ENCODE results near the gene DCST2.
"Not testable (repeated sequence)": the region's sequence is repeated elsewhere in the genome, so short reads cannot be mapped to it uniquely, and the experiment has no call there.

DCST2 gene

DNA sequence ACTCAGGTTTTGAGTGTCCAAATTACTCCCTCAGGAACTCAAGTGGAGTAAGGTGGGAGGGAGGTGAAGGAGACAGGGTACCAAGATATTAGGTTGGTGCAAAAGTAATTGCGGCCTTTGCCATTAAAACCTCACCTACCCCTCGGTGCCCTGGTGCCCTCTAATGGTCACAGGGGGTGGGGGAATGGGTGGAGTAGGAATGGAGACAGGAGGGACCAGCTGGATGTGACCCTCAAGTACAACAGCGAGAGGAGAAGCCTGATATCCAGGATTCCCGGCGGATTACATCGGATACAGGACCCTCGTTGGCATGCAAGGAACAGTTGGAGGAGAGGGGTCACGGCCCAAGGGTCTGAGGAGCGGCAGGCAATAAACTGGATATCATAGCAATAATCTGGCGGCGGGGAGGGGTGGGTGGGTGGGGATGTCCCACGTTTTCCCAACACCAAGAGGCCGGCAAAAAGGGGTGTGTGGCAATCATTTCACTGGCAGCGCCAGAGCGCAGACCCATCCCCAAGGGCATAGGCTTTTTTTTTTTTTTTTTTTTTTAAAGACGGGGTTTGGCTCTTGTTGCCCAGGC lies 35.3 kb downstream of the DCST2 start:
- no peak for DNase-seq (ENCODE audit: low read depth)

- no peak for DNase-seq (ENCODE audit: low read depth)
Observed at GRCh38 chr1:154996966-154997701, 36.4 kb downstream of the DCST2 start.

DNA sequence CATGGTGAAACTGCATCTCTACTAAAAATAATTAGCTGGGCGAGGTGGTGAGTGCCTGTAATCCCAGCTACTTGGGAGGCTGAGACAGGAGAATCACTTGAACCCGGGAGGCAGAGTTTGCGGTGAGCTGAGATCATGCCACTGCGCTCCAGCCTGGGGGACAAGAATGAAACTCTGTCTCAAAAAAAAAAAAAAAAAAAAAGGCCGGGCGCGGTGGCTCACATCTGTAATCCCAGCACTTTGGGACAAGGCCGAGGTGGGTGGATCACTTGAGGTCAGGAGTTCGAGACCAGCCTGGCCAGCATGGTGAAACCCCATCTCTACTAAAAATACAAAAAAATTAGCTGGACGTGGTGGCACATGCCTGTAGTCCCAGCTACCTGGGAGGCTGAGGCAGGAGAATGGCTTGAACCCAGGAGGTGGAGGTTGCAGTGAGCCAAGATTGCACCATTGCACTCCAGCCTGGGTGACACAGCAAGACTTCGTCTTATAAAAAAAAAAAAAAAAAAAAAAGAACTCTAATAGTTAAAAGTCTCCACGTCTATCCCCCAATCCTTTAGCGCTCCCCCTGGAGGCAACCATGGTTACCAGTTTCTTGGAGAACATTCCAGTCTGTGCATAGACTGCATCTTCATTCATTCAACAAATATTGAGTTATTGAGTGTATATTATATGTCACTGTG lies 38.1 kb downstream of the DCST2 start:
- DNase-seq (ENCODE audit: low read depth): not testable (repeated sequence)

- no peak for DNase-seq (ENCODE audit: low read depth)
Observed at GRCh38 chr1:154994591-154994990, 39.0 kb downstream of the DCST2 start.

- DNase-seq (ENCODE audit: low read depth): no peak
Observed at GRCh38 chr1:154994269-154994587, 39.4 kb downstream of the DCST2 start.

- DNase-seq (ENCODE audit: low read depth): no peak
Observed at GRCh38 chr1:154993572-154994268, 39.9 kb downstream of the DCST2 start, which contains the start of gene LENEP. Gene LENEP (plus strand): TSS chr1:154993586. CDS start chr1:154993608, 22 bp downstream.

- no peak for DNase-seq (ENCODE audit: low read depth)
Observed at GRCh38 chr1:154992721-154993571, 40.6 kb downstream of the DCST2 start.

GRCh38 chr1:154990276-154990675 lies 43.3 kb downstream of the DCST2 start:
- no peak for DNase-seq (ENCODE audit: low read depth)

DNA sequence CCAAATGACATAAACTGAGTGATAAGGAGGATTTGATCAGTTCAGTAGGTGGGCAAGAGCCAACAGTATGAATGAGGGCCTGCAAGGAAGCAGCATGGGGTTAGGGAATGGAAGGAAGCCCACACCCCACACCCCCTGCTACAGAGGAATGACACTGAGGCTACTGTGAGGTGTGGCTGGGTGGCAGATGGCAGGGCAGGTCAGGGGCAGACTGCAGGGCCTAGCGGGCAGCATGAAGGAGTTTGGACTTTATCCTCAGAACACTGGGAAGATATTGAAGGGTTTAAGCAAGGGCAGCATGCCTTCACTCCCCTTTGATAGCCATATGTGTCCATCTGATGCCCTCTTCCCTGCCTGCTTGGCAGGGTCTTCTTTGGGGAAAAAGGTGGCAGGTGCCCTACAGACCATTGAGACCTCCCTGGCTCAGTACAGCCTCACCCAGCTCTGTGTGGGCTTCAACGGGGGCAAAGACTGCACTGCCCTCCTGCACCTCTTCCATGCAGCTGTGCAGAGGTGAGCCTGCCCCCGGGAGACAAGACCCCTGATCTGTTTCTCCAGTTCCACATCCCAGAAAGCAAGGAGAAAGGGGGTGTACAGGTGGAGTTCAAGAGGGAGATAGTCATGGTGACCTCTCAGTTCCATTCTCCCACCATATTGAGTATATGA lies 44.3 kb downstream of the DCST2 start:
- DNase-seq (ENCODE audit: low read depth): no peak

DNA sequence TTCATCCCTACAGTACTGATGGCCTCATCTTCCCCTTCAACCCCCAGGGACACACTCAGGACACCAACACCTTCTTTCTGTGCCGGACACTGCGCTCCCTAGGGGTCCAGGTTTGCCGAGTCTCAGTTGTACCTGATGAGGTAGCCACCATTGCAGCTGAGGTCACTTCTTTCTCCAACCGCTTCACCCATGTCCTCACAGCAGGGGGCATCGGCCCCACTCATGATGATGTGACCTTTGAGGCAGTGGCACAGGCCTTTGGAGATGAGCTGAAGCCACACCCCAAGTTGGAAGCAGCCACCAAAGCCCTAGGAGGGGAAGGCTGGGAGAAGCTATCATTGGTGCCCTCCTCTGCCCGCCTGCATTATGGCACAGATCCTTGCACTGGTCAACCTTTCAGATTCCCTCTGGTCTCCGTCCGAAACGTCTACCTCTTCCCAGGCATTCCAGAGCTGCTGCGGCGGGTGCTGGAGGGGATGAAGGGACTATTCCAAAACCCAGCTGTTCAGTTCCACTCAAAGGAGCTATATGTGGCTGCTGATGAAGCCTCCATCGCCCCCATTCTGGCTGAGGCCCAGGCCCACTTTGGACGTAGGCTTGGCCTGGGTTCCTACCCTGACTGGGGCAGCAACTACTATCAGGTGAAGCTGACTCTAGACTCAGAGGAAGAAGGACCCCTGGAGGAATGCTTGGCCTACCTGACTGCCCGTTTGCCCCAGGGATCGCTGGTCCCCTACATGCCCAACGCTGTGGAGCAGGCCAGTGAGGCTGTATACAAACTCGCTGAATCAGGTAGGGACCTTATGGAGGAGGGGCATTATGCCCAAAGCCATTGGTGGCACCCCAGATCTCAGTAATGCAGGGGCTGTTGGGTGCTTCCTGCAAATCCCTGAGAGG lies 45.3 kb downstream of the DCST2 start:
- DNase-seq (ENCODE audit: low read depth): no peak

DNA sequence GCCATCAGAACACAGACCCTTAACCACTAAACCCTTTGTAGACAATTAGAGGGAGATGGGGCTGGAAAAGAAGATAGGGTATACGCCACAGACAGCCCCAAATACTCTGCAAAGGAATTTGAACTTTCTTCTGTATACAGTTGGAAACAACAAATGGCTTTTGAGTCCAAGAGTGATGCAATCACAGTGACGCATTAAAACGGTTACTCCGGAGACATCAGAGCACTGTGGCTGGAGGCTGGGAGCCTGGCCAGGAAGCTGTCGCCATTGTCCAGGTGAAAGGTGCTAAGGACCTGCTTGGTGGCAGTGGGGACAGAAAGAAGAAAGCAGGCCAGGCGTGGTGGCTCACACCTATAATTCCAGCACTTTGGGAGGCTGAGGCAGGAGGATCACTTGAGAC lies 46.3 kb downstream of the DCST2 start:
- no peak for DNase-seq (ENCODE audit: low read depth)

DNA sequence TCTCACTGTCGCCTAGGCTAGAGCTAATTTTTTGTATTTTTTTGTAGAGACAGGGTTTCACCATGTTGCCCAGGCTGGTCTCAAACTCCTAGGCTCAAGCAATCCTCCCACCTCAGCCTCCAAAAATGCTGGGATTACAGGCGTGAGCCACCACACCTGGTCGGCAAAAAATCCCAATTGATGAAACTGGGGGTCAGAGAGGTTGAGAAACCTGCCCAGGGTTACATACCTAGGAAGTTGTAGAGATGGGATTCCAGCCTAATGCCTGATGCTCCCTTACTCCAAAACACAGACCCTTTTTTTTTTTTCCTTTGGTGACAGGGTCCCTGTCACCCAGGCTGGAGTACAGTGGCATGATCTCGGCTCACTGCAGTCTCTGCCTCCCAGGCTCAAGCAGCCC lies 46.8 kb downstream of the DCST2 start:
- not testable (repeated sequence) for DNase-seq (ENCODE audit: low read depth)

DNA sequence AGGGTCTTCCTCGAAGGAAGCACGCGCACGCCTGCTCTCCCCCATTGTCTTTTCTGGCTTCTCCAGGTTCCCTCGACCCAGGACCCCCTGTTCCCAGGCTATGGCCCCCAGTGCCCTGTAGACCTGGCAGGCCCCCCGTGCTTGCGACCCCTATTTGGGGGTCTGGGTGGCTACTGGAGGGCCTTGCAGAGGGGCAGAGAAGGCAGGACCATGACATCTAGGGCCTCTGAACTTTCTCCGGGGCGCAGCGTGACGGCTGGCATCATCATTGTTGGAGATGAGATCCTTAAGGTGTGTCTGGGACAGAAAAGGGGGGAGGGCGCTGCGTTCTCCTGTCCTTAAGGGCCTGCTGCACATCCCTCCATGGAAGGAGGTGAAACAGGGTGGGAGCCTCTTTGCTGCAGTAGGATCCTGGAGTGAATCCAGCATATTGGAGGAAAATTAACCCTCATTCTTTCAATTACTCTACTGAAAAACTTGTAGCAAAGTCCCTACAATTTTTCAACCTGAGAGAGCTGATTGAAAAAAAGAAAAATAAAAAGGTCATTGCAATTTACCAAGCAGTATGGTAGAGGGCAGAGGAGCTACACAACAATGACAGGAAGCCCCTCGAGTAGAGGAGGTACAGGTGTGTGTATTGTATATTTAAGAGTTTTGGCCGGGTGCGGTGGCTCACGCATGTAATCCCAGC lies 49.7 kb downstream of the DCST2 start:
- no peak for DNase-seq (ENCODE audit: low read depth)

DNA sequence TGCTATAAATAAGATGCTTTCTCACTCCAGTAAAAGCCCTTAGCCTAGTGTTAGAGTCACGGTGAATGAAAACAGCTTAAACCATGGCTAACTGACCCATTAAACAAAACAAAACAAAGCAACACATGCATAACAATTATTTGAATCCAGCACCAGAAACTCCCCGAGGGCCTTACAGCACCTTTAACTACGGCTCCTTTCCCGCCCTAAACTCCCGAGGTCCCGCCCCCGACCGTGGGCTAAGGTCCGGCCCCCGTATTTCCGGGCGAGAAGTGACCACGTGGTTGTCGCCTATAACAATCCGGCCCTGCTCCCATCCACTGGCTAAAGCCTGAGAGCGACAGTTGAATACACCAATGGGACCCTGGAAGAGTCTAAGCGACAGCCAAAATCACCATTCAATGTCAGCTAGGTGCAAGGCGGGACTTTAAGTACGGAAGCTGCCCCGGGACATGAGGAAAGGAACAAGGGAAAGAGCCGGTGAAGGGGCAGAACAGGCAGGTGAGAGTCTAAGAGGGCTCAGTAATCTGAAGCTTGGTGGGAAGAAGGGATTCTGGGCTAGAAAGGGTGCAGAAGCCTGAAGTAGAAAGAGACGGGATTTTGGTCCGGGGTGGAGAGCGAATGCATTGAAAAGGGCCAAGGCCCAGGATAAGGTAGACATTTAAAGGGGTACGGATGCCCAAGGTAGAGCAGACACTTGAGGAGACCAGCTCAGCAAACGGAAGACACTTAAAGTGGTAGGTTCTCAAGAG lies 50.5 kb downstream of the DCST2 start, which contains the start of gene FLAD1:
Gene FLAD1, plus strand, starts transcription at position 448 of the 752 bp plus-strand sequence. CDS start 351 bp downstream, outside the sequence.
- DNase-seq (ENCODE audit: low read depth): peak; percentile 96

DNA sequence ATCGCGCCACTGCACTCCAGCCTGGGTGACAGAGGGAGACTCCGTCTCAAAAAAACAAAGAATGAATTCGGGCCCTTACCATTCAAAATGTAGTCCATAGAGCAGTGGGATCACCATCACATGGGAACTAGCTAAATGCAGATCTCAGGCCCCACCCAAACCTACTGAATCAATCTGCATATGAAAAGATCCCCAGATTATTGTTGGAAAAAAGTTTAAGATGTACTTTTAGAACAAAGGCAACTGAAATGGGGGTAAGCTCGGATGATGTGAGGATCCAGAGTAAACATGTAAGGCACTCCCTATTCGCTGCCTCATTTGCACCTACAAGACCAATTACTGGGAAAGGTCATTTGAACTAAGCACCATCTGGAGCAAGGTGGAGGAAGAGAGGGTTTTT lies 51.2 kb downstream of the DCST2 start:
- no peak for DNase-seq (ENCODE audit: low read depth)

GRCh38 chr1:154978360-154978759 lies 55.2 kb downstream of the DCST2 start:
- no peak for DNase-seq (ENCODE audit: low read depth)

DNA sequence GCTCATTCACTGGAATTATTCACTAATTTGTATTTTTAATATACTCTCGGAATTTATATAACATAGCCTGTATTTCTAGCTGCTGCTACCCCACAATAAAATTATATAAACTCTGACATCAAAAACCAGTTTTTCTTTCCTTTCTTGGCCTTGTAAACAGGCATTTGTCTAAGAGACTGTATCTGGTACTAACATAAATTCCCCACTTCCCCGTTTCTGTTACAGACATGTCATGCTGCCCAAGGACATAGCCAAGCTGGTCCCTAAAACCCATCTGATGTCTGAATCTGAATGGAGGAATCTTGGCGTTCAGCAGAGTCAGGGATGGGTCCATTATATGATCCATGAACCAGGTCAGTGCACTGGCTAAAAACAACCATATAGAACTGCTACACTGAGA lies 55.8 kb downstream of the DCST2 start:
- DNase-seq (ENCODE audit: low read depth): not testable (repeated sequence)

- DNase-seq (ENCODE audit: low read depth): peak; percentile 46
Observed at GRCh38 chr1:154975409-154976059, 58.0 kb downstream of the DCST2 start.
